ENCODE results near the gene SMCO2.

The SMCO2 gene

DNA sequence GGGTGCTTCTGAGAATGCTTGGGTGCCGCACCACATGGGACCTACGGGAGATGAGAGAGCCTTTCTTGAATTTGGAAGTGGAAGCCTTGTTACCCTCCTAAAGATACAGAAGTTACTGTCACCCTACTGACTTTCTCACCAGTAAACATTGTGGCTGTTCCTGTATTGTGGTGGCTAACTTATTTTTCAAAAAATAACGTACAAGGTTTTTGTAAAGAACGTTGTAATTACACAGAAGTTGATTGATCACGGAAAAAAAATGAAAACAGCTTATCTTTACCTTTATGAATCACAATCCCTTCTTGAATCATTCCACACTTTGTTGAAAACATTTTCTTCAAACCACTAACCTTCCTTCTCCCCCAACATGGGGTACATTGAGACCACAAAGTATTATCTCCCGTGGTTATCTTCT is 55.5 kb downstream of the SMCO2 start:
- DNase-seq = no peak

DNA sequence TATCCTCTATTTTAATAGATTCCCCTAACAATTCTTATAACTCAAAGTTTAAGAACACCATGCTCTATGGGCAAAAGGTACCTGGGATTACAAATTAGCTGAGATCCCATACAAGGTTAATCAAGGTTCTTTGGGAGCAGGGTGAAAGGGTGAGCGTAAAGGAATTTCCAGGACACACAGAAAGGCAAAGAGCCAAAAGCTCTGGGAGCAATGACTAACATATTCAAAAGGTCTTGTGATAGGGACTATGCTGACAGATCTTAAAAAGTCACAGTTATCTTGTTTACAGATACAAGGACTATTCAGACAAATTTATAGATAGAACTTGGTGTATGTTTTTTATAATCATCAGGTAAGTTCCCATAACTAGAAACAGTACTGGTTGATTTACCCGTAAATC is 58.0 kb downstream of the SMCO2 start:
- no peak for DNase-seq

GRCh38 chr12:27505109-27505508 is 58.6 kb downstream of the SMCO2 start:
- no peak for DNase-seq

- DNase-seq = no peak
These were observed 59.2 kb downstream of the SMCO2 start for GRCh38 chr12:27505761-27506160.

GRCh38 chr12:27506645-27507189 is 60.2 kb downstream of the SMCO2 start:
- no peak for DNase-seq

DNA sequence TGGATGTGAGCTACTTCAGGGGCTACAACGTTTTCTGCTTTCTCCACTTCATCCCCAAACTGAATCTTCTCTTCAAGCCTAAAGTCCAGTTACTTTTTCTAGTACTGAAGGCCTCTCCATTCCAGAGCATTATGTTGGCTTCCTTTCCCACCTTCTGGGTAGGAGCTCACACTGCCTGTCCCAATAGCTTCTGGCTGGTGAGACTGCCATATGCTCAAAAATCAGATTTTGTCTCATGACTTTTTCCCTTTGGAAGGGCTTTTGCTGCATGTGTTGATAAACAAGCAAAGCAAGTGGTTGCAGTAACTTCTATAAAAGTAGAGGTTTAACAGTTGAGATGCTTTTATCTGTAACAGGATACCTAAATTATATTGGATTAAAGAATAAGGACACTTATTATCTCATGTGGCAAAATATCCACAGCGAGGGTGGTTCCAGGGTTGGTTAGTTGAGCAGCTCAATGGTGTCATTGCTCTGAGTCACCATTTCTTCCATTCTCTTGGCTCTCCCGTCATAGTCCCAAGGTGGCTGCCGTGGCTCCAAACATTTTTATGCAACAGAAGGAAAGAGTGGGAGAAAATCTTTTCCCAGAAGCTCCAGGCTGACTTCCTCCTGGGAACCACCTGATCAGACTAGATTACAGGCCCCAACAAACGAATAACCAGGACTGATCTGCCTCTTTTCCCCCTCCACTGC is 62.3 kb downstream of the SMCO2 start:
- DNase-seq = no peak

DNA sequence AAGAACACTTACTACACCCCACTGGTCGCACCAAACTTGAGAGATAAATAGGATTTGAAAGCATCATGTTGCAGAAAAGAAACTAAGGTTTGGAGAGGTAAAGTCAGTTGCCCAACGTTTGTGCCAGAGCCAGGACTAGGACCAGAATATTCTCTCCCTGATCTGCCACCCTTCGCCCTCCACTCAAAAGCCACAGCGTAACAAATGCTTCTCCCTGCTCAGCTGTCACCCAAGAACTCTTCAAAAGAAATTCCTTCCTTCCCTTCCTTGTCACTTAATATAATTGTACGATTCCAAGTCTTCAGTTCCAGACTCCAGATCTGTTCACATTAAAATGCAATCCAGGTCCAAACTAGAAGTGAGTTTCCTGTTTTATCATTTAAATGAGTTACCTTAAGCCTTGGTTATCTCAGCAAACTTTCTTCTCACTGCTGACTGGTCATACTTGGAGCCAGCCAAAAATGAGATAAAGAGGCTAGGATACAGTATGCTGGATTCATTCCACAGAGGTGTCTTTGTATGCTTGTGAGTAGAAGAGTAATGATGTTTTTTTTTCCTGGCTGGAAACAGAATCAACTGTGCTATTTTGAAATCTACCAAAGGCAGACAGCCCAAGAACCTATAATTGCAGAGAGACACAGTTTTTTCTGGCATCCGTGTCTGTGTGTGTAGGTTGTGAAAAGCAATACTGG is 64.6 kb downstream of the SMCO2 start:
- DNase-seq = no peak

DNA sequence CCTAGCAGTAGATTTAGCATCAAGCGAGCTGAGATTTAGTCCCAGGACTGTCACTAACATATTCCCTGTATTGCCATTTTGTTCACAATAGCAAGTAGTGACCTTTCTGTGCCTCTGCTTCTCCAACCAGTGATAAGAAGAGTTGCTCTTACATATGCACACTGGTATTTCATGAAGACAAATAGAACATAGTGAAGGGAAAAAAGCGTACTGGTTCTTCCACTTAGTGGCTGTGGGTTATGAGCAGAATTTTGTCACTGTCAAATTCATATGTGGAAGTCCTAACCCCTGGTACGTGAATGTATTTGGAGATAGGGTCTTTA is 65.1 kb downstream of the SMCO2 start:
- no peak for DNase-seq

DNA sequence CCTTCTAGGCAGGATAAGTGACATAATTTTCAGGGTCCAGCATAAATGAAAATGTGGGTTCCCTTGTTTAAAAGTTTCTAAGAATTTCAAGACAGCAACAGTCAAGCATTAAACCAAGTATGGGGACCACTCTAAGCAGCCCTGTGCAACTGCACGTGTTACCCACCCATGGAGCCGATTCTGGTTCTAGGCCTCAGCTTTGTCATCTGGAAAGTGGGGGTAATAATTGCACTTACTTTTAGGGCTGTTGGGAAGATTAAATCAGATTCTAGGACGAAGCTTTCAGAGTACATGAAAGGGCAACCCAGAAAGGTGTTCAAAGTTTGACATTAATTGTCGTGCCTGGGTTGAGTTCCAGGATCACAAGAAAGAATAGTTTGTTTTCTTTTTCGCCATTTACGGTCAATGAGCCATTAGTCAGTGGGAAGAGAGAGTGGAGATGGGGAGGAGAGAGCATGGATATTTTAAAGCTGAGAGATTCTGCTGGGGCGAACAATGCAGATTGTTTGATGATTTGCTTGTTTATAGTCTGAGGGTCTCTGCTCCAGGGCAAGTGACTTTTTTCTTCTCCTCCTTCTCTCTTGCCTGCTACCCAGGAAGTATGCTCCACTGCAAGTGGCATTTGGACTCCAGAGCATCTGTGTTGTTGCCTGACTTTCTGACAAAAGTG is 66.8 kb downstream of the SMCO2 start:
- DNase-seq = no peak

GRCh38 chr12:27515671-27516070 is 69.1 kb downstream of the SMCO2 start:
- no peak for DNase-seq

GRCh38 chr12:27516625-27517024 is 70.1 kb downstream of the SMCO2 start:
- no peak for DNase-seq

- DNase-seq = no peak
These were observed 71.0 kb downstream of the SMCO2 start for GRCh38 chr12:27517546-27517945.

DNA sequence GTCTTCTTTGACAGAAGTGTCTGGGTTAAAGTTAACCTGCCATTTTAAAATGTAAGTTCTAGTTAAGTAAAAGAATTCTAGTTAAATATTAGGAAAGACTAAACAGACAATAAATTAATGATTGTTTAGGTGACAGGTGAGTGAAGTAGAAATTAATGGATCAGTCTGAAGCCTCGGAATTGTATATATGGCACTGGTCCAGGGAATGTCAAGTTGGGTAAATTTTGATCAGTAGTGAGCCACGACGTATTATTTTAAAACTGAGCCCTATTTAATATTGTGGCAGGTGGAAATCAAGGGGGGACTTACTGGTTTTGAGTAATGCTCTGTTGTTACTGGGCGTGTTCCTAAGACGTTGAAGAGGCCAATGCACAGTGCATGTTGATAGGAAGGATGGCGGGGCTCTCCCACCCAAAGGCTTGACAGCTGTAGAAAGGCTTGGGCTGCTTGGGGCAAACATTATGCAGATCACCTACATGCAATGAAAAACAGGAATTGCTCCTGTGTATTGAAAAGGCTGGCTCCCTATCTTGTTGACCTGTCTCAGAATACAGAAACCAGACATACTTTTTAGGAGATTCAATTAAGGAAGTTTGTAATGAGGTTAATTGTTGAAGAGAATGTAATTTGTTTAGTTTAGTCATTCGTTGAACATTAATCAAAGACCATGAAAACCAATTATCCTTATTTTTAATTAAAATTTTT is 71.6 kb downstream of the SMCO2 start:
- no peak for DNase-seq

- no peak for DNase-seq
These were observed 74.5 kb downstream of the SMCO2 start for GRCh38 chr12:27521066-27521465.

GRCh38 chr12:27521981-27522380 is 75.4 kb downstream of the SMCO2 start:
- DNase-seq = no peak

DNA sequence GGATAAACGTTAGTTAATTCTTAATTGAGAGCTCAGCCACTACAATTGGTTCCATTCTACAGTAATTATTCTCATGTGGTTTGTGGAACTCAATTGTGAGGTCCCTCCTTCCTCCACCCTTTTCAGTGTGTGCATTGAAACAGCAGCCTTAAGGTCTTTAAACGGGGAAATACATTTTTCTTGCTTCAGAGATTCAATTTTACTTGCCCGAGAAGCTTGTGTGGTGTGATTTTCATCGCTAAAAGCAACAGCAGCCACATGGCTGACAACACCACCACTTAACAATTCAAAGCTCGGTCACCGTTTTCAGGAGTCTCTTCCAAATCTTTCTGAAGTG is 76.7 kb downstream of the SMCO2 start:
- no peak for DNase-seq

GRCh38 chr12:27523642-27524493 is 77.3 kb downstream of the SMCO2 start, which contains the start of gene PPFIBP1:
Gene PPFIBP1, plus strand, starts transcription at chr12:27524206. Its CDS starts 109,191 bp downstream, at chr12:27633397.
- peak; percentile 99 to 100 for DNase-seq

- no peak for DNase-seq
These were observed 77.9 kb downstream of the SMCO2 start for GRCh38 chr12:27524494-27524835.

GRCh38 chr12:27524839-27525753 is 78.6 kb downstream of the SMCO2 start:
- no peak for DNase-seq

DNA sequence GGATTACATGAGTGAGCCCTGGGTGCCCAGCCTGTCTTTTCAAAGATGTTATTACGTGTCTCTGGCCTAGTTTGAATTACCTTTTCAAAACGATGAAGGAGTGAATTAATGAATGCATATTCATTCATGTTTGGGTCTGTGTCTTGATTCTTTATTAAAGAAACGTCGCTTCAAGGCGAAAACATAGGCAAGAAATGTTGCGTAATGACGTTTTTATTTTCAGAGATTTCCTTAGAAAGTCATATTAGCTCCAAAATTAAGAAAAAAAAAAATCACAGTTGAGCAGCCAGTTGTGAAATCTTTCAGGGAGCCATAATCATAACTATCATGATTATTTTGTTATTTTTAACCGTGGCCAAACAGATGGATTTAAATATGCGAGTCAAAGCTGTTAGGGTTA is 81.0 kb downstream of the SMCO2 start:
- DNase-seq = no peak

DNA sequence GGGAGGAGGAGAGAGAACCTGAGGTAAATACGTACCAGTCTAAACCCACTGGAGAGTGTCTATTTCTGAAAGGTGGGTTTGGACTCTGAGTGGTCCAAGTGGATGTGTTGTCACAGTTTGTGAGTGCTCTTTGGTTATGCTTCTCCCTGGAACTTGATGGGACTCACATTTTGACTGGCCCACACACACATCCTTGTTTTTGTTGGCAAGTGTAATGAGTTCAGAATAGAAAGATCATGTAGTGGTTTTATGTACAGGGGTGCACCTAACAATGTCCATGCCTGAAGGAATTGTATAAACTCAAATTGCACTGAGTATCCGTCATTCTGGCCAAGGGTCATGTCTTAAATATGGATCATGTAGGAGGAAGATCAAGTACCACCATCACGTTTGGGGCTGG is 82.3 kb downstream of the SMCO2 start:
- no peak for DNase-seq
